H54 (cell line): ENCODE results near the gene TSPO2.

ENCODE experiments used
- DNase-seq: peaks from one replicate; pipeline ENCODE4 v3.0.0; 2011; ENCODE audit warnings: low spot score, mixed read lengths; ENCODE audit not compliant: insufficient read length
- FAIRE-seq: peaks from 3 replicates; lab custom pipeline; 2011; peaks lifted over from hg19 to GRCh38; lab: Jason Lieb, UNC
- POLR2A ChIP-seq: IDR thresholded peaks from 2 replicates; pipeline ENCODE4 v1.6.1; 2011; ENCODE audit warnings: low read depth, mild to moderate bottlenecking, low read length

The TSPO2 gene

GRCh38 chr6:41049955-41050354, 7.7 kb downstream of the TSPO2 start:
- FAIRE-seq = no peak
- no peak for TF ChIP-seq POLR2A
- no peak for DNase-seq

- DNase-seq = no peak
- TF ChIP-seq POLR2A = no peak
- FAIRE-seq = no peak
Observed at GRCh38 chr6:41050536-41050935, 8.3 kb downstream of the TSPO2 start.

GRCh38 chr6:41051873-41052272, 9.6 kb downstream of the TSPO2 start:
- no peak for DNase-seq
- no peak for FAIRE-seq
- no peak for TF ChIP-seq POLR2A

GRCh38 chr6:41053041-41053440, 10.8 kb downstream of the TSPO2 start, which contains the start of gene APOBEC2:
Gene APOBEC2 (plus strand): TSS chr6:41053202. CDS start chr6:41053348, 146 bp downstream.
- TF ChIP-seq POLR2A = no peak
- FAIRE-seq (no peak), DNase-seq (no peak)

GRCh38 chr6:41054511-41054910, 12.2 kb downstream of the TSPO2 start:
- DNase-seq (no peak), FAIRE-seq (no peak)

GRCh38 chr6:41055149-41055548, 12.9 kb downstream of the TSPO2 start:
- no peak for TF ChIP-seq POLR2A
- FAIRE-seq (no peak), DNase-seq (no peak)

More at GRCh38 chr6:41054511-41054910, 12.2 kb downstream of the TSPO2 start:
- TF ChIP-seq POLR2A = no peak

GRCh38 chr6:41056768-41057490, 14.7 kb downstream of the TSPO2 start:
- FAIRE-seq (no peak), DNase-seq (no peak)
- TF ChIP-seq POLR2A = no peak

- FAIRE-seq = no peak
- no peak for DNase-seq
- no peak for TF ChIP-seq POLR2A
Observed at GRCh38 chr6:41058783-41059181, 16.5 kb downstream of the TSPO2 start.

GRCh38 chr6:41059556-41059955, 17.3 kb downstream of the TSPO2 start:
- no peak for TF ChIP-seq POLR2A
- no peak for FAIRE-seq

GRCh38 chr6:41061196-41061726, 19.0 kb downstream of the TSPO2 start:
- FAIRE-seq = no peak
- TF ChIP-seq POLR2A = no peak
- no peak for DNase-seq

More at GRCh38 chr6:41059556-41059955, 17.3 kb downstream of the TSPO2 start:
- DNase-seq = no peak

GRCh38 chr6:41062056-41062455, 19.8 kb downstream of the TSPO2 start:
- FAIRE-seq (no peak), DNase-seq (no peak)
- TF ChIP-seq POLR2A = no peak

GRCh38 chr6:41063884-41064285, 21.6 kb downstream of the TSPO2 start:
- TF ChIP-seq POLR2A = no peak
- FAIRE-seq (no peak), DNase-seq (no peak)

- TF ChIP-seq POLR2A = no peak
- no peak for FAIRE-seq
- no peak for DNase-seq
Observed at GRCh38 chr6:41064841-41065240, 22.6 kb downstream of the TSPO2 start.

GRCh38 chr6:41065550-41066026, 23.3 kb downstream of the TSPO2 start:
- TF ChIP-seq POLR2A = no peak
- FAIRE-seq (peak; percentile 30), DNase-seq (no peak)
